ENCODE measurements around the gene HTR7. TPM values are rescaled to one million over a fixed set of nuclear protein-coding genes. Genes with fewer than 3 reads are reported as not detected.
"Not testable (repeated sequence)": the region's sequence is repeated elsewhere in the genome, so short reads cannot be mapped to it uniquely, and the experiment has no call there.

The HTR7 gene
- total RNA-seq, 2 donors from 2014 or later, result 0.62 TPM; not detected in 1

- not testable (repeated sequence) for DNase-seq (ENCODE audit: low spot score); H3K36me3 Mint-ChIP-seq; H3K27ac Mint-ChIP-seq; H3K9me3 Mint-ChIP-seq; ATAC-seq; H3K4me1 Mint-ChIP-seq (ENCODE audit: low read depth in 2 of 2); H3K4me3 Mint-ChIP-seq
- peaks cover 2 to 20% of the 10 kb centered on the region in 2 donors for H3K27me3 Mint-ChIP-seq
Observed at GRCh38 chr10:90807106-90807505, 50.7 kb downstream of the HTR7 start.

DNA sequence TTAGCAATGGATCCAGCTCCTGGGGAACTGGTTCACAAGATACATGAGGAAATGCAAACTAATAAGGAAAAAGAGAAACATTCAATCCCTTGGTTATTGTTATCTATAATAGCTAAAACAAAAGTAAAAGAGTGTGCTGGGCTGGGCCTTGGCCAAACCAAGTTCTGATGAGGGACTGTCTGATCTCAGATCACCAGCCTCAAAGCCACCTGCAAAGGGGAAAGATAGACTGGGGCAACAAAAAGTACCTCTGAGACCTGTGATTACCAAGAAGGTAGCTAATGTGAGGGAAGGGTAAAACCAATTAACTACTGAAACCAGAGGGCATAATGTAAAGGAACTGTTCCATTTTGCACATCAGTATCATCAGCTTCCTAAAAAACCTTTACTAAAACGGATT lies 51.2 kb downstream of the HTR7 start:
- H3K27ac Mint-ChIP-seq, result no peak overlapping the region

DNA sequence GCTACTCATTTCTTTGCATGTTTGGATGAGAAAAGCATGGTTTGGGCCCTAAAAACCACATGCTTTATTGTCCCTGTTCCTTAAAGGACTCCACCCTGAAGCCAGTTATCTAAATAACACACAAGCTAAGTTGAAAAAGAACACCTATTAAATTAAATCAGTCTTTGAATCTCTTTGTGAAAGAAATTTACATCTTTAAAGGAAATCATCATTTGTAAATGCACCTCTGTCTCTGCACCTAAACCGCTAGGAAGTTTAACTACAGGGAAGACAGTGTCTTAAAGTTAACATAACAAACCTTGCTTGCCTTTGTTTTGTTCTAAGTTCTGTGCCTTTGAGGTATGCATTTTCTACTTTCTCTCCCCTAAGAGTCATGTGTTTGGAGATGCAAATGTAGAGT lies 52.6 kb downstream of the HTR7 start:
- H3K9me3 Mint-ChIP-seq, result no peaks in the 10 kb centered on the region
- ATAC-seq (no peak), DNase-seq (ENCODE audit: low spot score) (no peak)
- no peaks in the 10 kb centered on the region for H3K36me3 Mint-ChIP-seq
- H3K4me3 Mint-ChIP-seq, result no peak overlapping the region
- peaks cover 2 to 27% of the 10 kb centered on the region in 2 donors for H3K27me3 Mint-ChIP-seq
- no peak overlapping the region for H3K27ac Mint-ChIP-seq
- H3K4me1 Mint-ChIP-seq (ENCODE audit: low read depth in 2 of 2), result no peaks in the 10 kb centered on the region

More for the DNA sequence above, 51.2 kb downstream of the HTR7 start:
- no peaks in the 10 kb centered on the region for H3K4me1 Mint-ChIP-seq (ENCODE audit: low read depth in 2 of 2)
- H3K9me3 Mint-ChIP-seq, result no peaks in the 10 kb centered on the region
- DNase-seq (ENCODE audit: low spot score) (no peak), ATAC-seq (no peak)
- peaks cover 2 to 24% of the 10 kb centered on the region in 2 donors for H3K27me3 Mint-ChIP-seq
- H3K4me3 Mint-ChIP-seq, result no peak overlapping the region
- H3K36me3 Mint-ChIP-seq, result no peaks in the 10 kb centered on the region

DNA sequence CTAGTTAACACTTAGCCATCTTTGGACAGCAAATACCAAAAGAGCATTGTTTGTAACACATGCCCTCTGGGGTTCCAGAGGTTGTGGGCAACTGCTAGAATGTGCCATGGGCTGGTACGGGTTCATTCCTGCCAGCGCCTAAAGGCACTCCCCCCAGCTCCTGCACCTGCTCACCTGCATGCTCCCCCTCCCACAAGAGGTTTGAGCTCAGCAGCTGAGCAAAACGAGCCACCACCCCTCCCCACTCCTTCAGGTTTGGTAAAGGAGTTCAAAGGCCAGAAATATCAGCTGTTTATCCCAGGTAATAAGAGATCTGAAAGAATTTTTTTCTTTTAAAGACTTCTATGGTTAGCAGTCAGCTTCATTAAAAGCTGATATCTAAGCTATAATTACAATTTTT lies 53.5 kb downstream of the HTR7 start:
- ATAC-seq (no peak), DNase-seq (ENCODE audit: low spot score) (no peak)
- Mint-ChIP-seq H3K27ac (no peak overlapping the region), H3K4me1 (ENCODE audit: low read depth in 2 of 2) (no peaks in the 10 kb centered on the region), H3K36me3 (no peaks in the 10 kb centered on the region), H3K27me3 (peaks cover 2 to 27% of the 10 kb centered on the region in 2 donors), H3K9me3 (no peaks in the 10 kb centered on the region), H3K4me3 (no peak overlapping the region)

DNA sequence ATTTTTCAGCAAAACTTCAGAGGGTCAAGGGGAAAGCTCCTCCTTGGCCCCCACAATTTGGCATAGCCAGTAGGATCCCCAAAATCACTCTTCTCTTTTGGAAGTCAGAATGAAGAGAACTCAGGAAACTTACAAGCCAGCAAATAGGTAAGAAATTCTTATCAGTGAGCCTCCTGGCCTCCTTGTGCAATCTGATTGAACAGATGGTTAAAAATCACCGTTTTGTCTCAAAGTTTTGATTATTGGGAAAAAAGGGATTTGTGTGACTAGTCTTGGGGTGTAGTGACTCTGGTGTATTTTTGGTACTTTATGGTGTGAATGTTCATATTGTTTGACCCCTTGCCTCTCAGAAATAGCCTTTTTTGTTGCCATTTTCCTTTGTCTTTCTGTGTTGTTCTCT lies 56.2 kb downstream of the HTR7 start:
- Mint-ChIP-seq H3K27ac (no peak overlapping the region), H3K4me1 (ENCODE audit: low read depth in 2 of 2) (no peaks in the 10 kb centered on the region), H3K36me3 (no peaks in the 10 kb centered on the region), H3K9me3 (no peaks in the 10 kb centered on the region), H3K4me3 (no peak overlapping the region), H3K27me3 (peaks cover 4 to 12% of the 10 kb centered on the region in 2 donors)
- no peak for ATAC-seq
- no peak for DNase-seq (ENCODE audit: low spot score)

- no peak overlapping the region for H3K4me3 Mint-ChIP-seq
- no peak overlapping the region for H3K27ac Mint-ChIP-seq
- peaks cover 5% of the 10 kb centered on the region for H3K9me3 Mint-ChIP-seq
- H3K27me3 Mint-ChIP-seq, result peaks cover 4 to 19% of the 10 kb centered on the region in 2 donors
- no peak for ATAC-seq
- H3K4me1 Mint-ChIP-seq (ENCODE audit: low read depth in 2 of 2), result no peaks in the 10 kb centered on the region
- DNase-seq (ENCODE audit: low spot score), result no peak
- no peaks in the 10 kb centered on the region for H3K36me3 Mint-ChIP-seq
Observed at GRCh38 chr10:90800232-90800796, 57.5 kb downstream of the HTR7 start.

DNA sequence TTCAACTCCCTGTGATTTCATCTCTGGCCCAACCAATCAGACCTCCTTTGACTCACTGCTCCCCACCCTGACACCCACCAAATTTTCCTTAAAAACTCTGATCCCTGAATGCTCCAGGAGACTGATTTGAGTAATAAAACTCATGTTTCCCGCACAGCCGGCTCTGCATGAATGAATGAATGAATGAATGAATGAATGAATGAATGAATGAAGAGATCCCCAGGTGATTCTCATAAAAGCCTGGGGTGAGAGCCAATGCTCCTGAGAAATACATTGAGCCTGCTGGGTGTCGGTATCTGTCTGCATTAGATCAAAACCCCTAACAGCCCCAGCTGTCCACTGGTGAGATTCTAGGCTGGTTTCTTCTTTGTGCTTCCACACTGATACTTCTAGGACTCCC lies 58.7 kb downstream of the HTR7 start:
- Mint-ChIP-seq H3K4me1 (ENCODE audit: low read depth in 2 of 2) (no peaks in the 10 kb centered on the region), H3K36me3 (no peaks in the 10 kb centered on the region), H3K4me3 (no peak overlapping the region), H3K9me3 (peaks cover 7% of the 10 kb centered on the region), H3K27me3 (peaks cover 4 to 23% of the 10 kb centered on the region in 2 donors), H3K27ac (no peak overlapping the region)
- ATAC-seq (no peak), DNase-seq (ENCODE audit: low spot score) (no peak)

GRCh38 chr10:90798482-90798881 lies 59.4 kb downstream of the HTR7 start:
- no peaks in the 10 kb centered on the region for H3K4me1 Mint-ChIP-seq (ENCODE audit: low read depth in 2 of 2)
- H3K36me3 Mint-ChIP-seq, result no peaks in the 10 kb centered on the region
- no peak overlapping the region for H3K4me3 Mint-ChIP-seq
- ATAC-seq, result peak in 1 of 2 donors; percentile 52
- H3K9me3 Mint-ChIP-seq, result peaks cover 7% of the 10 kb centered on the region
- no peak for DNase-seq (ENCODE audit: low spot score)
- H3K27ac Mint-ChIP-seq, result no peak overlapping the region
- H3K27me3 Mint-ChIP-seq, result peaks cover 4 to 23% of the 10 kb centered on the region in 2 donors

- DNase-seq (ENCODE audit: low spot score) (no peak), ATAC-seq (no peak)
- Mint-ChIP-seq H3K27me3 (peaks cover 3 to 36% of the 10 kb centered on the region in 2 donors), H3K4me1 (ENCODE audit: low read depth in 2 of 2) (no peaks in the 10 kb centered on the region), H3K9me3 (peaks cover 3% of the 10 kb centered on the region), H3K27ac (no peak overlapping the region), H3K4me3 (no peak overlapping the region), H3K36me3 (no peaks in the 10 kb centered on the region)
Observed at GRCh38 chr10:90790422-90790821, 67.4 kb downstream of the HTR7 start.

DNA sequence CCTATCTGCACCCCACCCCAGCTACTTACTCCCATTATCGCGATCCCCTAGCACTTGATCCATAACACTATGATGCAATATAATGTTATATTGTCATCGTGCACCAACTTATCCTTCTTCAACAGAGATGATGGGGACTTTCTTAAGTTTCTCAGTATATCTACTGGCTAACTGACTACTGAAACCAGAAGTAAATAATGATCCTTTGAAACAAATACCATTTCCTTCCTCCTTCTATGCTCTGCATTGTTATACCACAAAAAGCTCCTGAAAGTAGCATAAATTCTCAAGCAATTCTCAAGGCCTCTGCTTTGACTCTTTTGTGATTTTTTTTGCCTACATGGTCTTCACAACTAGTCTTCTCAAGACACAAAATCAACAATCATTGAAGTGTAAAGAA lies 68.9 kb downstream of the HTR7 start:
- H3K4me3 Mint-ChIP-seq, result no peak overlapping the region
- H3K9me3 Mint-ChIP-seq, result no peaks in the 10 kb centered on the region
- no peak for DNase-seq (ENCODE audit: low spot score)
- H3K27ac Mint-ChIP-seq, result no peak overlapping the region
- H3K27me3 Mint-ChIP-seq, result peaks cover 5 to 37% of the 10 kb centered on the region in 2 donors
- no peak for ATAC-seq
- no peaks in the 10 kb centered on the region for H3K36me3 Mint-ChIP-seq
- no peaks in the 10 kb centered on the region for H3K4me1 Mint-ChIP-seq (ENCODE audit: low read depth in 2 of 2)

- Mint-ChIP-seq H3K4me3 (no peak overlapping the region), H3K27ac (no peak overlapping the region), H3K9me3 (no peaks in the 10 kb centered on the region), H3K27me3 (peaks cover 5 to 41% of the 10 kb centered on the region in 2 donors), H3K36me3 (no peaks in the 10 kb centered on the region), H3K4me1 (ENCODE audit: low read depth in 2 of 2) (no peaks in the 10 kb centered on the region)
- DNase-seq (ENCODE audit: low spot score), result no peak
- ATAC-seq, result no peak
Observed at GRCh38 chr10:90788199-90788491, 69.7 kb downstream of the HTR7 start.

DNA sequence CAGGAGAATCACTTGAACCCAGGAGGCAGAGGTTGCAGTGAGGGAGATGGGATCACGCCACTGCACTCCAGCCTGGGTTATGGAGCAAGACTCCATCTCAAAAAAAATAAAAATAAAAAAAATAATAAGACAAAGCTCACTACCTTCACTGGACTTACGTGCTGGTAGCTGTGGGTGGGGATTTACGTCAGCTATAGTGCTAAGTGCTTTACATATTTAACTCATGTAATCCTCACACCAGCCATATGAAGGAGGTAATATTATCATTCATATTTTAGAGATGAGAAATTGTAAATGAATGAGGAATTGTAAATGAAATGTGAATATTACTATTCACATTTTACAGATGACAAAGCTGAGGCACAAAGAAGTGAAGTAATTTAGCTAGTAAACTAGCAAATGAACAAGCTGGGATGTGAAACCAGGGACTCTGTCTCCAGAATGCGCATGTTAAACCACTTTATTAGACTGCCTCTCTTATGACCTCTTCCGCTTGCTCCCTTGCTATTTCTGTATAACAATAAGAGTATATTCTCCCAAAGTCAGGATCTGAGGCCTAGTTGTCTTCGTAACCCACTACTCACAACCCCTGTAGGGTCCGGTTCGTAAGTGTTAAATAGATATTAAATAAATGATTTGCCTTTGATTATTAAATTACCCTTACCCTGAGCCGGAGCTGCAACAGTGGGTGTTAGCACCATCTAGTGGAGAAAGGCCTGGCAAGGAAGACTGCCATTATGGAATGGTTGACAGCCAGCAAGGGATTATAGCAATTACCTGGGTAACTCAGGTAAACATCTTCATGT lies 70.2 kb downstream of the HTR7 start:
- no peak for ATAC-seq
- H3K4me1 Mint-ChIP-seq (ENCODE audit: low read depth in 2 of 2), result no peaks in the 10 kb centered on the region
- no peak for DNase-seq (ENCODE audit: low spot score)

GRCh38 chr10:90785782-90786181 lies 72.1 kb downstream of the HTR7 start:
- DNase-seq (ENCODE audit: low spot score), result no peak
- Mint-ChIP-seq H3K27ac (no peak overlapping the region), H3K4me1 (ENCODE audit: low read depth in 2 of 2) (no peaks in the 10 kb centered on the region), H3K9me3 (no peaks in the 10 kb centered on the region), H3K36me3 (no peaks in the 10 kb centered on the region), H3K4me3 (no peak overlapping the region), H3K27me3 (peaks cover 5 to 26% of the 10 kb centered on the region in 2 donors)
- no peak for ATAC-seq

More for the DNA sequence above, 70.2 kb downstream of the HTR7 start:
- Mint-ChIP-seq H3K36me3 (no peaks in the 10 kb centered on the region), H3K27me3 (peaks cover 5 to 36% of the 10 kb centered on the region in 2 donors), H3K4me3 (no peak overlapping the region), H3K27ac (no peak overlapping the region), H3K9me3 (no peaks in the 10 kb centered on the region)

GRCh38 chr10:90784771-90785170 lies 73.1 kb downstream of the HTR7 start:
- Mint-ChIP-seq H3K9me3 (no peaks in the 10 kb centered on the region), H3K4me3 (no peak overlapping the region), H3K36me3 (no peaks in the 10 kb centered on the region), H3K27me3 (peaks cover 5 to 27% of the 10 kb centered on the region in 2 donors), H3K4me1 (ENCODE audit: low read depth in 2 of 2) (no peaks in the 10 kb centered on the region), H3K27ac (no peak overlapping the region)
- ATAC-seq, result no peak
- DNase-seq (ENCODE audit: low spot score), result no peak
